Measurements from ENCODE around the gene UBALD1.
"Not testable (repeated sequence)": the region's sequence is repeated elsewhere in the genome, so short reads cannot be mapped to it uniquely, and the experiment has no call there.

The UBALD1 gene

GRCh38 chr16:4588386-4588785 lies 26.3 kb downstream of the UBALD1 start:
- DNase-seq (ENCODE audit: insufficient read length, low spot score) (no peak), FAIRE-seq (no peak)
- no peak for TF ChIP-seq SPI1 (IDR thresholded peaks at IDR 0.05; ENCODE audit: low read depth, low read length)
- TF ChIP-seq POU2F2 (IDR thresholded peaks at IDR 0.05; ENCODE audit: low read depth, low read length): no peak
- TF ChIP-seq TAF1 (IDR thresholded peaks at IDR 0.05; ENCODE audit: low read depth, low read length): no peak
- no peak for TF ChIP-seq POLR2A (IDR thresholded peaks at IDR 0.05; ENCODE audit: low read depth, low read length)
- TF ChIP-seq PAX5 (IDR thresholded peaks at IDR 0.05; ENCODE audit: insufficient read depth, low read length, severe bottlenecking): no peak
- no peak for TF ChIP-seq POLR2AphosphoS5 (IDR thresholded peaks at IDR 0.05; ENCODE audit: low read depth, low read length)

- no peak for FAIRE-seq
- no peak for TF ChIP-seq SPI1 (IDR thresholded peaks at IDR 0.05; ENCODE audit: low read depth, low read length)
- TF ChIP-seq POLR2AphosphoS5 (IDR thresholded peaks at IDR 0.05; ENCODE audit: low read depth, low read length): no peak
- TF ChIP-seq TAF1 (IDR thresholded peaks at IDR 0.05; ENCODE audit: low read depth, low read length): no peak
- no peak for TF ChIP-seq PAX5 (IDR thresholded peaks at IDR 0.05; ENCODE audit: insufficient read depth, low read length, severe bottlenecking)
- no peak for TF ChIP-seq POU2F2 (IDR thresholded peaks at IDR 0.05; ENCODE audit: low read depth, low read length)
- no peak for TF ChIP-seq POLR2A (IDR thresholded peaks at IDR 0.05; ENCODE audit: low read depth, low read length)
- no peak for DNase-seq (ENCODE audit: insufficient read length, low spot score)
Observed at GRCh38 chr16:4586291-4586690, 28.4 kb downstream of the UBALD1 start.

GRCh38 chr16:4583906-4584305 lies 30.8 kb downstream of the UBALD1 start:
- no peak for FAIRE-seq
- TF ChIP-seq PAX5 (IDR thresholded peaks at IDR 0.05; ENCODE audit: insufficient read depth, low read length, severe bottlenecking) (no peak), TAF1 (IDR thresholded peaks at IDR 0.05; ENCODE audit: low read depth, low read length) (no peak), POU2F2 (IDR thresholded peaks at IDR 0.05; ENCODE audit: low read depth, low read length) (no peak), POLR2A (IDR thresholded peaks at IDR 0.05; ENCODE audit: low read depth, low read length) (no peak), POLR2AphosphoS5 (IDR thresholded peaks at IDR 0.05; ENCODE audit: low read depth, low read length) (no peak), SPI1 (IDR thresholded peaks at IDR 0.05; ENCODE audit: low read depth, low read length) (no peak)
- DNase-seq (ENCODE audit: insufficient read length, low spot score): no peak

GRCh38 chr16:4580250-4580649 lies 34.4 kb downstream of the UBALD1 start:
- no peak for DNase-seq (ENCODE audit: insufficient read length, low spot score)
- FAIRE-seq: no peak
- no peak for TF ChIP-seq SPI1 (IDR thresholded peaks at IDR 0.05; ENCODE audit: low read depth, low read length)

- no peak for TF ChIP-seq POU2F2 (IDR thresholded peaks at IDR 0.05; ENCODE audit: low read depth, low read length)
- no peak for TF ChIP-seq SPI1 (IDR thresholded peaks at IDR 0.05; ENCODE audit: low read depth, low read length)
- no peak for TF ChIP-seq PAX5 (IDR thresholded peaks at IDR 0.05; ENCODE audit: insufficient read depth, low read length, severe bottlenecking)
- no peak for TF ChIP-seq POLR2AphosphoS5 (IDR thresholded peaks at IDR 0.05; ENCODE audit: low read depth, low read length)
- TF ChIP-seq POLR2A (IDR thresholded peaks at IDR 0.05; ENCODE audit: low read depth, low read length): no peak
- TF ChIP-seq TAF1 (IDR thresholded peaks at IDR 0.05; ENCODE audit: low read depth, low read length): no peak
- FAIRE-seq (no peak), DNase-seq (ENCODE audit: insufficient read length, low spot score) (no peak)
Observed at GRCh38 chr16:4578961-4579530, 35.6 kb downstream of the UBALD1 start.

- no peak for FAIRE-seq
- DNase-seq (ENCODE audit: insufficient read length, low spot score): no peak
Observed at GRCh38 chr16:4576008-4576407, 38.7 kb downstream of the UBALD1 start.

GRCh38 chr16:4574919-4575705 lies 39.6 kb downstream of the UBALD1 start:
- TF ChIP-seq SPI1 (IDR thresholded peaks at IDR 0.05; ENCODE audit: low read depth, low read length): no peak
- no peak for TF ChIP-seq POU2F2 (IDR thresholded peaks at IDR 0.05; ENCODE audit: low read depth, low read length)
- TF ChIP-seq POLR2A (IDR thresholded peaks at IDR 0.05; ENCODE audit: low read depth, low read length): no peak
- TF ChIP-seq PAX5 (IDR thresholded peaks at IDR 0.05; ENCODE audit: insufficient read depth, low read length, severe bottlenecking): no peak
- no peak for DNase-seq (ENCODE audit: insufficient read length, low spot score)
- no peak for FAIRE-seq

More at GRCh38 chr16:4576008-4576407, 38.7 kb downstream of the UBALD1 start:
- no peak for TF ChIP-seq POU2F2 (IDR thresholded peaks at IDR 0.05; ENCODE audit: low read depth, low read length)
- no peak for TF ChIP-seq POLR2AphosphoS5 (IDR thresholded peaks at IDR 0.05; ENCODE audit: low read depth, low read length)
- TF ChIP-seq POLR2A (IDR thresholded peaks at IDR 0.05; ENCODE audit: low read depth, low read length): no peak
- TF ChIP-seq SPI1 (IDR thresholded peaks at IDR 0.05; ENCODE audit: low read depth, low read length): no peak
- TF ChIP-seq TAF1 (IDR thresholded peaks at IDR 0.05; ENCODE audit: low read depth, low read length): no peak
- TF ChIP-seq PAX5 (IDR thresholded peaks at IDR 0.05; ENCODE audit: insufficient read depth, low read length, severe bottlenecking): no peak

- not testable (repeated sequence) for DNase-seq (ENCODE audit: insufficient read length, low spot score); FAIRE-seq
Observed at GRCh38 chr16:4573926-4574325, 40.8 kb downstream of the UBALD1 start.

GRCh38 chr16:4572715-4573114 lies 42.0 kb downstream of the UBALD1 start:
- no peak for FAIRE-seq
- DNase-seq (ENCODE audit: insufficient read length, low spot score): no peak
- TF ChIP-seq SPI1 (IDR thresholded peaks at IDR 0.05; ENCODE audit: low read depth, low read length): no peak

- no peak for DNase-seq (ENCODE audit: insufficient read length, low spot score)
- TF ChIP-seq POLR2AphosphoS5 (IDR thresholded peaks at IDR 0.05; ENCODE audit: low read depth, low read length): no peak
- no peak for TF ChIP-seq SPI1 (IDR thresholded peaks at IDR 0.05; ENCODE audit: low read depth, low read length)
- TF ChIP-seq TAF1 (IDR thresholded peaks at IDR 0.05; ENCODE audit: low read depth, low read length): no peak
- no peak for TF ChIP-seq POU2F2 (IDR thresholded peaks at IDR 0.05; ENCODE audit: low read depth, low read length)
- TF ChIP-seq PAX5 (IDR thresholded peaks at IDR 0.05; ENCODE audit: insufficient read depth, low read length, severe bottlenecking): no peak
- TF ChIP-seq POLR2A (IDR thresholded peaks at IDR 0.05; ENCODE audit: low read depth, low read length): no peak
- peak; percentile 9 for FAIRE-seq
Observed at GRCh38 chr16:4570688-4571321, 43.9 kb downstream of the UBALD1 start.

Measured in GM12891 (cell line).